22Rv1 (cell line): ENCODE data around the gene AKR1A1.

Experiments used
- CTCF ChIP-seq: fragments of 450-650 bp; IDR thresholded peaks from 2 replicates; pipeline ENCODE4 v1.5.1; 2017; ENCODE audit warnings: mild to moderate bottlenecking
- ZFX ChIP-seq: fragments of 450-650 bp; IDR thresholded peaks from 2 replicates; pipeline ENCODE4 v1.6.1; 2017; ENCODE audit warnings: antibody characterized with exemption, borderline replicate concordance

- TF ChIP-seq CTCF = no peak
- no peak for TF ChIP-seq ZFX
These were observed 14.4 kb upstream of the AKR1A1 start for GRCh38 chr1:45535988-45536766.
